ENCODE measurements around the gene ETF1. TPM values are rescaled to one million over a fixed set of nuclear protein-coding genes. Genes with fewer than 3 reads are reported as not detected.
"Not testable (repeated sequence)": the region's sequence is repeated elsewhere in the genome, so short reads cannot be mapped to it uniquely, and the experiment has no call there.

Gene ETF1
- total RNA-seq, 1 donor from 2014 or later, result 80.9 TPM

DNA sequence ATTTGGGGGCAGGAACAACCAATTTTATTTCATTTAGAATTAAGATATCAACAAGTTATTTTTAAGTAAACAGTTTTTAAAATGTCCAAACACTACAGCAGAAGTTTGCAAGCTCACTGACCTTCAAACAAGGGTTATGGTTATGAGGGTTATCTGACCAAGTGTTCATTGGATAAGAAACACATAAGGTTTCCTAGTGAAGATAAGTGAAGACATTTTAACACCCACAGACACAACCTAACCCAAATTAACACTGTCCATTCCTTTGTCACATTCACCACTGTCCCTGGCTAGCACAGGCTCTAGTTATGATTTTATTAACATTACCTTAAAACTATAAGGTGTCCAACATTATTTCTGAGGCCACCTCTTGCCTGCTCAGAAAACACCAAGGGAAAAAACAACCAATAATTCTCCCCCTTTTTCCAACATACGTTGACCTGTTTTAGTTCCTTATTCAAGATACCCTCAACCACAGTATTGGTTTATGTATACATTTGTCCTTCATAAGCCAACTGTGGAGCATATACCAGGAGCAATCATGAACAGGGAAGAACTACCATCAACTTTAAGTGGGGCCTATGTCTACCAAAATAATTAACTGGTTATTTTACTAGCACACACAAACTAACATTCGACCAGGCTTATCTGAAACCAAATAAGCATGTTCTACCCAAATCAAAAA lies 4.0 kb downstream of the ETF1 start:
- intact Hi-C loops (cut with DNase I), result loop anchor here (5.0 kb wide), 1 partner anchor 37 kb away; no protein-coding TSS in a partner anchor
- DNase-seq (no peak), ATAC-seq (ENCODE audit: poor library complexity) (no peak)

DNA sequence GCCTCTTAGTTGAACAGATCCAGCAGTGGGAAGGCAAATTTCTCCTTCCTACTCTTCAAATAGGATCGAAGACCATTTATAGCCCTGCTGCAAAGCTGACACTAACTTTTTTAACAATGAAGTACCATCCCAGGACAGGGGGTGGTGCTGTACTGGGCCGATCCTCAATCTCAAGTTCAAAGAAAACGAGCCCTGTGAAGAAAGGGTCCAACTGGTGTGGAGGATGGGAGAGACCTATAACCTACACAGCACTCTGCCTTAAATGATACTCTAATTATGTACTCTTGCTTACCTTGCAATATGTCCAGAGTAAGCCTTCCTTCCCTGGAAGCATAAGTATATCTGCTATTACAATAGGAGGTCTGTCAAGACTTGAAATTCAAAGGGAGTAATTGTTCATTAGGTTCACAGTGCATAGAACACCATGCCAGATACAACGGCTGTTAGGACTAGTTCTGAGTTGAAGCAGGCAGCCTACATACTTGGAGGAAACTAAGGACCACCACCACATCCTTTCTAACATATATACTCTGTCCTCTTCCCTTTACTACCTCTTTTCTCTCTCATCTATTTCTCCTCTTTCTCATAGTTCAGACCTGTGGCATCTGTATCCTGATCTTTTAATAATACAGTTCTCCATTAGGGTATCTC lies 6.2 kb downstream of the ETF1 start:
- intact Hi-C loops (cut with DNase I), result loop anchor here (5.0 kb wide), 1 partner anchor 34 kb away; no protein-coding TSS in a partner anchor
- ATAC-seq (ENCODE audit: poor library complexity) (peak; percentile 16), DNase-seq (no peak)

DNA sequence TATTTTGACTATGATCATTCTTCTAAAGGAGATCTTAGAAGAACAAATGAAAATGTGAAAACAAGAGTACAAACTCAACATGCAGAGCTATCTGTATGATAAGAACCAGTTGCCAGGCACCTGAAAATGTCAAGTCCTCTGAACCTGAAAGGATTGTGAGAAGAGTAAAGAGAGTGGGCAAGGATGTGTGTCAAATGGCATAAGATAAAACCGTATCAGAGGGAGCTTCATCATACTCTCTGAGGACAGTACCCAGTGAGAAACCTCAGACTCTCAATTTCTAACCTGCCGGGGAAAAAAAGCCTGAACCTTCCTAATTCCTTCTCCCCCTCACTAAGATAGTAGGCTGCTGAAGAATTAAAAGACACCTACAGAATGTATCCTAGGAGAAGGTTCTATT lies 6.8 kb downstream of the ETF1 start:
- DNase-seq (no peak), ATAC-seq (ENCODE audit: poor library complexity) (peak; percentile 15)
- intact Hi-C loops (cut with DNase I), result loop anchor here (5.0 kb wide), 1 partner anchor 34 kb away; no protein-coding TSS in a partner anchor

GRCh38 chr5:138533973-138534941 lies 8.8 kb downstream of the ETF1 start:
- DNase-seq (no peak), ATAC-seq (ENCODE audit: poor library complexity) (no peak)
- intact Hi-C loops (cut with DNase I), result no loop called here

DNA sequence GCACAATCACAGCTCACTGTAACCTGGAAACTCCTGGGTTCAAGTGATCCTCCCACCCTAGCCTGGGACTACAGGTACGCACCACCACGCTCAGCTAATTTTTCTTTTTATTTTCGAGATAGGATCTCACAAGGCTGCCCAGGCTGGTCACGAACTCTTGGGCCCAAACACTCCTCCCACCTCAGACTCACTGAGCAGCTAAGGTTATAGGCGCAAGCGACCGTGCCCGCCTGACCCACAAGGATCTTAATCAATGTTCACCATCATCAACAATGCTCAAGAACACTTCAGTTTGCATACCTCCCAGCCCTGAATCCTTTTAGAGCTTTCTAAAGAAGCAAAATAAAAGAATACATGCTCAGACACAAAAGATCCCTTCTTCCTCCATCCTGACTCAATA lies 13.2 kb downstream of the ETF1 start:
- no peak for DNase-seq
- intact Hi-C loops (cut with DNase I), result no loop called here
- no peak for ATAC-seq (ENCODE audit: poor library complexity)

DNA sequence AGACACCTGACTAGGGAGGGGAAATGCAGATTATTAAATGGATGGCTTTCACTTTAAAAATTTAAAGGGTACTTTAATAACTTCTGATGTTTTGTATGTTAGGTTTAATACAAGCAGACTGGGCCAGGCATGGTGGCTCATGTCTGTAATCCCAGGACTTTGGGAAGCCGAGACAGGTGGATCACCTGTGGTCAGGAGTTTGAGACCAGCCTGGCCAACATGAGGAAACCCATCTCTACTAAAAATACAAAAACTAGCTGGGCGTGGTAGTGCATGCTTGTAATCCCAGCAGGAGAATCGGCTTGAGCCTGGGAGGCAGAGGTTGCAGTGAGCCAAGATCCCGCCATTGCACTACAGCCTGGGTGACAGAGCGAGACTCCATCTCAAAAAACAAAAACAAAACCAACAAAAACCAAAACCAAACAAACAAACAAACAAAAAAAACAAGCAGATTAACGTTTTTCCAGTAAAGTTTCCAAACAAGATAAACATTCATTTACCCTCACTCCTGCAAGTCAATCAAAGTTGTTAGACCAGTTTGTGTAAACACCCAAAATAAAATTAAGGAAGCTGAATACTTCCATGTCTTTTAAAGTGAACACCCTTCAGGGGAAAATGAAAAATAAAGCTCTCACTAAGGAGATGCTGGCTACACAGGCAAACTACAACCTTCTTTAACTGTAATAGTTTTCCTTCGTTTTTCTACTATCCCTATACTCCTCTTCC lies 14.1 kb downstream of the ETF1 start:
- intact Hi-C loops (cut with DNase I), result no loop called here
- ATAC-seq (ENCODE audit: poor library complexity) (no peak), DNase-seq (no peak)

GRCh38 chr5:138528208-138528607 lies 14.8 kb downstream of the ETF1 start:
- no peak for ATAC-seq (ENCODE audit: poor library complexity)
- no peak for DNase-seq
- intact Hi-C loops (cut with DNase I), result no loop called here

GRCh38 chr5:138527170-138527569 lies 15.9 kb downstream of the ETF1 start:
- no peak for DNase-seq
- no peak for ATAC-seq (ENCODE audit: poor library complexity)
- intact Hi-C loops (cut with DNase I), result no loop called here

DNA sequence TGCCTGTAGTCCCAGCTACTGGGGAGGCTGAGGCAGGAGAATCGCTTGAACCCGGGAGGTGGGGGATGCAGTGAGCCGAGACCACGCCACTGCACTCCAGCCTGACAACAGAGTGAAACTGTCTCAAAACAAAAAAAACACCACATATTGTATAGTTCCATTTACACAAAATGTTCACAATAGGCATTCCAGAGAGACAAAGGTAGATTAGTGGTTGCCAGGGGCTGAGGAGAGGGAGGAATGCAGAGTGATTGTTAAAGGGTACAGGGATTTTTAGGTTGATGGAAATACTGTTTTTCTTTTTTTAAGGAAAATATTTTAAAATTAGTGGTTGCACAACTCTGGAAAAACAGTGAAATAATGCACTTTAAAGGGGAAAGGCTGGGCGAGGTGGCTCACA lies 19.6 kb downstream of the ETF1 start:
- intact Hi-C loops (cut with DNase I), result no loop called here
- ATAC-seq (ENCODE audit: poor library complexity), result peak; percentile 9
- no peak for DNase-seq

DNA sequence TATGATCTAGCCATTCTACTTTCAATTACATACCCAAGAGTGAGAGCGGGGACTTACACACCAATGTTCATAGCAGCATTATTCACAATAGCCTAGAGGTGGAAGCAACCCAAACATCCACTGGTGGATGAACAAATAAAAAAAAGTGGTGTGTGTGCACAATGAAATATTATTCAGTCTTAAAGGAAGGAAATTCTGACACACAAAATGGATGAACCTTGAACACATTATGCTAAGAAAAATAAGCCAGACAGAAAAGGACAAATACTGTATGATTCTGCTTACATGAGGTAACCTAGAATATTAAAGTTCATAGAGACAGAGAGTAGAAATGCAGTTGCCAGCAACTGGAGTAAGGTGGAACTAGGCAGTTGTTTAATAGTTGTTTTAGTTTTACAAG lies 22.1 kb downstream of the ETF1 start:
- DNase-seq (no peak), ATAC-seq (ENCODE audit: poor library complexity) (no peak)
- intact Hi-C loops (cut with DNase I), result no loop called here

DNA sequence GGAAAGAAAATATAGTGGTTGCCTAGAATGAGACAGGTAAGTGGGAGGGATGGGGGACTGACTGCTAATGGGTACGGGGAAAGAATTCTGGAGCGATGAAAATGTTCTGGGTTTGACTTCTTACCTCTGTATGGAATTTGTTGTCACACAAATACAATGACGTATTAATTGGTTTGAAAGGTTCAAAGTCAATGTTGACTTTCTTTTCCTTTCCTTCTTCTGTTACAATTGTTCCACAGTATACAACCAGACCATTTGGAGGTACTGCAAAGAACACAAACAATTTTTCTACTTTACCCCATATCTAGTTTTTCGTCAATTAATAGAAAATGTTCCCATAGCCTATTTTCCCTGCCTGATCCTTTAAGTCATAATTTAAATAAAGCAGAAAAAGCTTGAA lies 25.6 kb downstream of the ETF1 start:
- DNase-seq (no peak), ATAC-seq (ENCODE audit: poor library complexity) (no peak)
- intact Hi-C loops (cut with DNase I), result no loop called here

DNA sequence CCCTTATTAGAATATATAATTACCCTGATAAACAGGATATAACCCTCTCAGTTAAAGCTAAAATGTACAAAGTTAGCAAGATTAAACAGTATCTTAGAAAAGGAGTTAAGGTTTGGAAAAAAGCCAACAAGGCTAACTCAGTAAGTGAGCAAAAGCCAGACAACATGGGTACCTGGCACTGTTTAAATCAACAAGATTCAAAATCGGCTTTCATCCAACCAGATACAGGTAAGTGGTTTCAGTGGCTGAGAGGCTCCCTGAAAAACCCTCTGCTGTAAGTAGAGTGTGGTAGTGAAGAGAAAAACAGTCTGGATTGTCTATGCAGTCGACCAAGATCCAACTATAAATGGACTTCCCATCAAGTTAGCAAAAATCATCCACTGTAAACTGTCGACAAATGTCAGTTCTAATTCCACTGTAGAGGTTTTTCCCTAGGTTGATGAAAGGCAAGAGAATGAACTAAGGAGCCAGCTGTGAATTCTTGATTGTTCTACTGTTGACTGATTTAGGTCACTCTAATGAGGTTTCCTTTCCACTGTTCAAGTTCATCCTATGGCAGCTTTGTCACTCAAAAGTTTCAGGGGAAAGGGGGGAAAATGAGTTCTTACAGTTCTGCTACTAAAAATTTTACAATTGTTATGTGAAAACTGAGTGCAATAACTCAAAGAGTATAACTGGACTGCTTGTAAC lies 27.3 kb downstream of the ETF1 start:
- DNase-seq (no peak), ATAC-seq (ENCODE audit: poor library complexity) (no peak)
- intact Hi-C loops (cut with DNase I), result no loop called here

- no peak for ATAC-seq (ENCODE audit: poor library complexity)
- intact Hi-C loops (cut with DNase I), result no loop called here
- DNase-seq, result no peak
These were observed 29.0 kb downstream of the ETF1 start for GRCh38 chr5:138514021-138514420.

- DNase-seq, result no peak
- intact Hi-C loops (cut with DNase I), result no loop called here
- ATAC-seq (ENCODE audit: poor library complexity), result no peak
These were observed 34.1 kb downstream of the ETF1 start for GRCh38 chr5:138508958-138509357.

DNA sequence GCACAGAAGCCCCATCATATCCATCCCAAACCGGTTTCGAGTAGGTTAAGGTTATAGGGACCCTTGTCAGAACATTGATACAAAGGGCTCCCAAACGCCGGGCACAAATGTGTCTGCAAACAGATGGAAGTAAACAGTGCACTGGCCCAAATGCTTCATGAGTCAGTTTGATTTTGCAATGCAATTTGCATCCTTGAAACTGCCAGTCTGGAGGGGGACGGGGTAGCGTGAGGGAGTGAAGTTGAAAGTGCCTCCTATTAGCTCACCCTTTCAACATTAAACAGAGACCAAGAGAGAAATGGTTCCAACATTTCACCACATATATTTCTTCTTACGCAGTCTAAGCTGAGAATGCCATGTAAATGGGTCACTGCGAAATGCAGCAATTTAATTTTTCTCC lies 35.6 kb downstream of the ETF1 start:
- DNase-seq; intact Hi-C loops (cut with DNase I); ATAC-seq (ENCODE audit: poor library complexity): not testable (repeated sequence)

- ATAC-seq (ENCODE audit: poor library complexity) (no peak), DNase-seq (no peak)
- intact Hi-C loops (cut with DNase I), result no loop called here
These were observed 36.4 kb downstream of the ETF1 start for GRCh38 chr5:138506370-138507306.

DNA sequence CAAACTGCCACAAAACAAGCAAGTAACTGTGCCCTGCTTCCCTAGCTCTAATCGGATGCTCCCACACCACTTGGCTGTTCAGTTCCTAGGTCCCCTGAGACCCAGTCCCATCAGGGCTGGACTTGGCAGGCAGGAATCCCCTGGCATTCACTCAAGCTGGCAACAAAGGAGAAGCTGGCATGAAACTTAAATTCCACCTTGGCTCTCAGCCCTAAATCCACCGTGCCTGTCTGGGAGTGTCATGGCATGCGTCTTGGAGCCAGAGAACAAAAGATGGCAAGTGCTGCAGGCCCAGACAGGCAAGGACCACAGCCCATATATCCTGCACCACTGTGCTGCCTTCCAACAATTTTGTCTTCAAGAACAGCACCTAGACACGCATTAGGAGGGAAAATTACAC lies 38.2 kb downstream of the ETF1 start:
- ATAC-seq (ENCODE audit: poor library complexity), result peak; percentile 85
- no peak for DNase-seq
- intact Hi-C loops (cut with DNase I), result loop anchor here (5.0 kb wide), 3 partner anchors 33 to 52 kb away; partner anchors contain the start of gene EGR1

All from Right ventricle myocardium superior (tissue), 1 donor.